H1 (cell line): ENCODE measurements around the gene MICU1.
A peak's percentile ranks its signal among the peaks of the same experiment; 100 is the strongest.

ENCODE experiments used
- CTCF ChIP-seq, 3 experiments: IDR thresholded peaks; 1 replicate in 2 of 3; 2 replicates in 1 of 3; pipeline versions ENCODE4 v1.5.1 to v1.6.1; 2011; ENCODE audit warnings: low read length in 3 of 3, mild to moderate bottlenecking in 3 of 3, inconsistent platforms in 2 of 3, low read depth in 1 of 3, moderate library complexity in 1 of 3; ENCODE audit not compliant: insufficient read depth in 1 of 3; ENCODE audit errors: control extremely low read depth in 1 of 3
- EGR1 ChIP-seq: IDR thresholded peaks from 2 replicates; pipeline ENCODE4 v1.6.1; 2011; ENCODE audit warnings: low read depth, low read length, borderline replicate concordance
- EP300 ChIP-seq, 2 experiments: IDR thresholded peaks; 1 replicate in 1 of 2; 2 replicates in 1 of 2; pipeline ENCODE4 v1.6.1; 2011 to 2012; ENCODE audit warnings: low read depth in 2 of 2, low read length in 2 of 2, mild to moderate bottlenecking in 2 of 2, borderline replicate concordance in 1 of 2, inconsistent platforms in 1 of 2, moderate library complexity in 1 of 2
- HDAC2 ChIP-seq, 2 experiments: fragments of 300-600 bp in 1 of 2; sonication (generic) in 1 of 2; IDR thresholded peaks; 2 replicates each; pipeline ENCODE4 v1.6.1; 2011 to 2012; ENCODE audit warnings: low read depth in 2 of 2, low read length in 2 of 2, mild to moderate bottlenecking in 2 of 2, moderate library complexity in 2 of 2, borderline replicate concordance in 1 of 2, inconsistent platforms in 1 of 2
- KDM5A ChIP-seq: fragments of 200-600 bp; IDR thresholded peaks from 2 replicates; pipeline ENCODE4 v1.7.1; 2012; ENCODE audit warnings: mild to moderate bottlenecking, low read length, inconsistent platforms, mixed read lengths
- POLR2A ChIP-seq, 2 experiments: IDR thresholded peaks; 1 replicate in 1 of 2; 2 replicates in 1 of 2; pipeline ENCODE4 v1.6.1; 2011; ENCODE audit warnings: low read depth in 2 of 2, low read length in 2 of 2, mild to moderate bottlenecking in 2 of 2; ENCODE audit errors: control extremely low read depth in 1 of 2
- POLR2AphosphoS5 ChIP-seq: IDR thresholded peaks from 2 replicates; pipeline ENCODE4 v1.6.1; 2011; ENCODE audit warnings: low read depth, low read length
- RFX5 ChIP-seq: IDR thresholded peaks from 2 replicates; pipeline ENCODE4 v1.6.1; 2011; ENCODE audit warnings: low read depth, low read length, improper control_type of control experiment, borderline replicate concordance
- SP1 ChIP-seq: IDR thresholded peaks from 2 replicates; pipeline ENCODE4 v1.6.1; 2011; ENCODE audit warnings: low read depth, low read length
- SP2 ChIP-seq: IDR thresholded peaks from 2 replicates; pipeline ENCODE4 v1.6.1; 2012; ENCODE audit warnings: mild to moderate bottlenecking, low read length, inconsistent platforms
- SUZ12 ChIP-seq: fragments of 200-600 bp; sonication (generic); IDR thresholded peaks from 2 replicates; pipeline ENCODE4 v1.6.1; 2012; ENCODE audit warnings: mild to moderate bottlenecking, inconsistent platforms, low read length, moderate library complexity, mixed read lengths
- TAF1 ChIP-seq: IDR thresholded peaks from 2 replicates; pipeline ENCODE4 v1.6.1; 2011; ENCODE audit warnings: mild to moderate bottlenecking, low read depth, low read length
- TAF7 ChIP-seq: optimal IDR thresholded peaks from 2 replicates; pipeline ENCODE3; 2011; ENCODE audit warnings: low read depth, mild to moderate bottlenecking, inconsistent platforms, low read length, moderate library complexity, borderline replicate concordance
- YY1 ChIP-seq: IDR thresholded peaks from 2 replicates; pipeline ENCODE4 v1.6.1; 2011; ENCODE audit warnings: low read depth, mild to moderate bottlenecking, low read length

GRCh38 chr10:72328045-72328828 lies 297.6 kb downstream of the MICU1 start:
- TF ChIP-seq CTCF (IDR thresholded peaks at IDR 0.05; ENCODE audit: control extremely low read depth in 1 of 3, insufficient read depth in 1 of 3, low read depth in 1 of 3, low read length in 3 of 3) (peak in 2 of 3 experiments; percentile 72 to 84; a peak in 3 of 4 replicates), TAF7 (no peak), SP2 (no peak), POLR2AphosphoS5 (no peak), POLR2A (IDR thresholded peaks at IDR 0.05; ENCODE audit: control extremely low read depth in 1 of 2, low read depth in 2 of 2, low read length in 2 of 2) (no peak), SUZ12 (no peak), KDM5A (no peak), YY1 (no peak), HDAC2 (IDR thresholded peaks at IDR 0.05; ENCODE audit: borderline replicate concordance in 1 of 2, low read depth in 2 of 2, low read length in 2 of 2) (no peak), EP300 (IDR thresholded peaks at IDR 0.05; ENCODE audit: borderline replicate concordance in 1 of 2, low read depth in 2 of 2, low read length in 2 of 2) (no peak), SP1 (no peak), TAF1 (no peak), EGR1 (no peak), RFX5 (no peak)
